HG03378 (cell line): ENCODE measurements around the gene CCDC197.
A peak's percentile ranks its signal among the peaks of the same experiment; 100 is the strongest.

ENCODE experiments used
- ATAC-seq: cut with Tn5 transposase; IDR thresholded peaks from one replicate; pipeline ENCODE4 v1.9.1; 2021; ENCODE audit warnings: mild to moderate bottlenecking, moderate library complexity; ENCODE audit not compliant: unreplicated experiment

CCDC197 gene

DNA sequence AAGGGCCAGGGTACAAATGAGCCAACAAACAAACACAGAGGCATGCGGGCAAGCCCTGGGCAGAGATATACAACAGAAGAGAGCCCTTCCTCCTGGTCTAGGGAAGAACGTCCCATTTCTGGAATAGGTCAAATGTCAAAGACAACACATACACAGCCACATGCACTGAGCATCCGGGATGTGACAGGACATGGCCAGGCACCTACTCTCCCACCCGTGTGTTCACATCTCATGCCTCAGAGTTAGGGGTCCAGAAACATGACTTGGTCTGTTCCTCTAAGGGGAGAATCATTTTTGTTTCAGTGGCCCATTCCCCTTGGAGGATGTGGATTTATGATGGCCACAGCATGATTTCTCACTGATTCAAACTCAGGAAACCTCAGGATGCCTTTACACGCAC is 19.9 kb upstream of the CCDC197 start:
- no peak for ATAC-seq

DNA sequence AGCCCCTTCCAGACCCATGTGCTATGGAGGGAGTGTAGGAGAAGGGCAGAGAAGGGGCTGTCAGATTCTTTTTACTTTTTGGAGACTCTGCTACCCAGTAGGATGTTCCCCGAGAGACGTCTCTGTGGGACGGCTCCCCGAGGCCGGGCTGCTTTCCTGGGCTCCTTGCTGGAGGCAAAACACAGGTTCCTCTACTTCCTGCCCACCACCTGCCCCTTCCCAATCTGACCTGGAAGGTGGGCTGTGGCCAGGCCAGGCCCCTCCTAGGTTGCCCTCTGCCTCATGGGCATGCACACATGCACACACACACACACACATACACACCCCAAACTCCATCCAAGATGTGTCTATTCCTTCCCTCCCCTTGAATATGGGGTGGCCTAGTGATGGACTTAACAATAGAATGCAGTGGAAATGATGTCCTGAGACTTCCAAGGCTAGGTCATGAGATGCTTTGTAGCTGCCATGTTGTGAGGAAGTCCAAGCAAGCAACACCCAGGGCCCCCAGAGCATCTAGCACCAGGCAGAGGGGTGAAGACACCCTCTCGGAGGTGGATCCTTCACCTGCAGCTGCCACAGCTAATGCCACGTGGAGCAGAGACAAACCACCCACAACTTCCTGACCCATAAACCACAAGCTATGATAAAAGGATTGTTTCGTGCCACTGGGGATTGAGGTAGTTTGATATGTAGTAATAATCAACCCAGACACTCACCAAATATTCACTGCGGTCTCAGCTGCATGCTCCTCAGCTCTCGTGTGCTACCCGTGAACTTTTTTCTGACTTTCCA is 19.1 kb upstream of the CCDC197 start:
- ATAC-seq = peak; percentile 61

DNA sequence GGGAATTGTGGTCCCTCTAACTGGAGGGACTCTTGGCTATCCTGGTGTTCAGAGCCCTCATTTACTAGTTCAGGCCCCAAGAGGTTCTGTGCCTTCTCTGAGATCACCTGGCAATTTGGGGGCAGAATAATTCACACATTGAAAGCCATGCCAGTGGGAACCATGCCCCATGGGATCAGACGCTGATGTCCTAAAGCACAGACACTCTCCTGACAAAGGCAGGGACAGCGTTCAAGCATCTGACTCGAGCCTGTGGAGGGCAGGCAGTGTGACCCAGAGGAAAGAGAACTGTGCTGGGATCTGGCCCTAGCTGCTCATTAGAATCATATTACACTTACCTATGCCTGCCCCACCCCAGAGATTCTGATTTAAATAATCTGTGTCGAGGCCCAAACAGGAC is 18.4 kb upstream of the CCDC197 start:
- ATAC-seq = peak; percentile 1

DNA sequence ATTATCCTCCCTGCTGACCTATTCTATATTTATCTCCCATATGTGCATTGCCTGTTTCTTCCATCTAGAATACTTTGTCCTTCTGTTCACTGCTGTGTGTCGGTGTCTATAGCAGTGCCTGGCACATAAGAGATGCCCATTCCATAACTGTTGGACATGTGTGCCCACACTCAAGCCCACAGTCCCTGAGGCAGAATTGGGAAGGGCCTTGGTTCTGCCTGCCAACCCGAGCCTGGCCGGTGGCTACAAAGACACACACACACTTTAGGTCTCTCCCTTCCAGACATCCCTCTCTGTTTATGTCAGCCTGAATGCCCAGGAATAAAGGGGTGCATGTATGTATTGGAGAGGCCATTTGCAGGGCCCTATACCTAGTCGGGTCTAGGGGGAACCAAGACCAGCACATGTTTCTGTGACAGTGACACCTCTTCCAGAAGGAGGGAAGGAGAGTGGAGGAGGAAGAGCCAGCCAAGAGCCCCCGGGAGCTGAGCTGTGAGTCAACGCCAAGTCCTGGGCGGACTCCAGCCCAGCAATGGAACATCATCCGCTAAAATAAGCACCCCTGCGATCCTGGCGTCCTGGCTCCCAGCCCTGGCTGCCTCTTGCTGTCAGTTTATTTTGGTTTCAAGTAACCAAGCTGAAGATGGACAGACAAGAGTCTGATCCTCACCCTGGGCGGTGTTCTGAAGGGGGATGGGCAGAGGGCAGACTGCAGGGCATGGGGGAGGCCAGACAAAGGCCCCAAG is 16.5 kb upstream of the CCDC197 start:
- ATAC-seq = no peak

DNA sequence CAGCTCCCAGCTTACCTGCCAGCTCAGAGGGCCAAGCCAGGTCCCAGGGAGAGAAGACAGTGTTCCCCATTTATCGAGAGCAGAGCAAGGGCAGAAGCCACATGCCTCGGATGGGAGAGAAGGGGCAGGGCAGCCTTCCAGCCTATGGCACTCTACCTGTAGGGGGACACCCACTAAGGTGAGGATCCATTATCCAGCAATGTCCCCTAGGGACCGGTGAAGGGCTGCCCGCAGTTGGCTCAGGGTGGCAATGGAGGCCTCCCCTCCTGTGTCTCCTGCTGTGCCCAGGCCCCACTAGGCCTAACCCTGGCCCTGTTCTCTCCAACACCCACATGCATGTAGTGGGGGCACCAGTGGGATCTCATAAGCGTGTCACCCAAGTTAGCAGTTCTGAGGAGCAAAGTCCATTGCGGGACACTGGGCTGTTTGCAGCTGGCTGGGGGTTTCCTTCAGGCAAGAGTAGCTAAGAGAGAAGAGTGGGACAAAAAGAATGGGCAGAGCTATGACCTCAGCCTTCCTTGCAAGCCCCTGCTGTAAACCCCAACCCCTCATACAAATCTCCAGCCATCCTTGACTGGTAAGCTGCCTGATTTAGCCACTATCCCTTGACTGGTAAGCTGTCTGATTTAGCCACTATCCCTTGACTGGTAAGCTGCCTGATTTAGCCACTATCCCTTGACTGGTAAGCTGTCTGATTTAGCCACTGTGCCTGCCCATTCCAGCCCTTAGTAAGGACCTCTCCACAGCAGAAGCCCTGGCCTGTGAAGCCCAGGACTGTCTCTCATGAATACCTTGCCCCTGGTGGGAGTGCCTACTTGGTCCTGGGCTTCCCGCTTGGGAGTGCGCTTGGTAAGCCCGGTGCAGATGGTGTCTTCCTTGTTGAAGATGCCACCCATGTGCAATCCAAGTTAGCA is 15.5 kb upstream of the CCDC197 start:
- no peak for ATAC-seq

DNA sequence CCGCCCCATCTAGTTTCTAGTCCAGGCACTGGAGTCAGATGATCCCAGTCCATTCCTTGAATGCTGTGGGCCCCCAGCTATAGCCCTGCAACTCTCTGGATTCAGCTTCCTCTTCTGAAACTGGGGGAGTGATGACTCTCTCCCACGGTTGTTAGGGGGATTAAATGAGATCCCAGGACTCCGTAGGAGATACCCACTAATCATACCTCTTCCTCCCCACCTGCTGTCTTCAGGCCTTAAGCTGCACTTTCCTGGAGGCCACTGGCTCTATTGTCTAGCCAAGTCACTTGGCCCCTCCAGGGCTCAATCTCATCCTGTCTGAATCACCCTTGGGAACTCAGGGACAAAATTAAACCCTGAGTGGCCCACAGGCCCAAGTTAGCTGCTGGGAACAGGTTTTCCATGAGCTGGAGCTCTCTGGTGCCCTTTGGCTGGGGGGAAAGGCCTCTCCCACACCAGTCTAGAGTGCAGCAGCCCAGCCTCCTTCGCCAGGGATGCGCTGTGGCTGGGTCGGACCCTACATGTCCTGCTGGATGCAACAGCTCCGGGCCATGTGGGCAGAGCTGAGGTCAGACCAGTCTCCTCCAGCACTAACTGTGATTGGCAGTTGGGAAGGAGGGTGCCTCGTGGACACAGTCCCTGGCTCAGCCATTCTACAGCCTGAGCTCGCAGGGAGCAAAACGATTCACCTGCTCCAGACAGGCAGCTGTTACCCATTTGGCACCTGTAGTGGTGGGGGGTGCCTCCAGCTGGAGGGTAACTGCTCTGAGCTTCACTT is 14.7 kb upstream of the CCDC197 start:
- no peak for ATAC-seq

DNA sequence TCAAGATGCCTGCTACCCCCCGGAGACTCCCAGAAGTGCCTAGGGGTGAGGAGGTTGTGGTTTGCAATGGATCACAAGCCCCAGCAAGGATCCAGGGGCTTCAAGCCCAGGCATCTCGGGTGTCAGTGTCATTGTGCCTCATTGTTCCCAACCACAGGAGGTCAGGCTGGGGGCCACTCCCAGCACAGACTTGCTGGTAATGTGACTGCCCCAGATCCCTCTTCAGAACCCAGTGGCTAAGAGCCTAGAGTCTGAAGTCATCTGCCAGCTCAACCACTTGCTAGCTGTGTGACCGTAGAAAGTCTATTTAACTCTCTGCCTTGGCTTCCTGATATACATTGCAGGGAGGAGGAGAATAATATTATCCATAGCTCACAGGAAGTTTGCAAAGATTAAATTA is 13.0 kb upstream of the CCDC197 start:
- ATAC-seq = no peak

DNA sequence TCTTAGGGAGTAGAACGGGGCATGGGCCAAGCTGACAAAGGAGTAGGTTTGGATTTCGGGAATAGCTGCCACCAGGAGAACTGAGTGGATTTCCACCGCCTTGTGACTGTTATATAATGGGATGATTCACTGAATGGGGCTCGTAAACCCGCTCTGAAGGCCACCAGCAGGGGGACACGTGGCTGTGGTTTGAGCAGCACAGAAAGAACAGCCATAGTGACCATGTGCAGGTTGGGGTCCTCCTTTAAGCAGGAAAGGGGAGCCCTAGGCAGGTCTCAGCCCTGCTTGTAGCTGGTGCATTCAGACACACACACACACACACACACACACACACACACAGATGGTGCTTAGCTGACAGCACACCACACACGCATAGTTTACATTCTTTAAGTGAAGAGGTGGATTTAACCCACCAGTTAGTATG is 12.1 kb upstream of the CCDC197 start:
- no peak for ATAC-seq

DNA sequence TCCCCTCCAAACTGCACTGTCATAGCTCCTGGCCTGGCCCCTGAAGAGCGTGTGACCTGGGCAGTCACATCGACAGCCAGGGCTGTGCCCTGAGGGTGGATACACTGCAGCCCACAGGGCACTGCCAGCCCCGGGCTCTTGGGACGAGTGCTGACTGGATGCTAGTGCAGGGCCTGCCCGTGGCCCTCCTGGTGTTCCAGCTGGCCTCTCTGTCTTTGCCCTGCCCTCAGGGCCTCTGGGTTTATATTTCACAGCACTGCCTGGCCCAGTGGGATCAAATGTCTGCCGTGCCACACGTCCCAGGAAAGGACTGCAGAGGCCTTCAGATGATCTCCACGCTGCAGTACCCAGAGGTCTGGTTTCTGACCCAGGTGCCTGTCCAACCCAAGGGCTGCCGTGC is 10.1 kb upstream of the CCDC197 start:
- ATAC-seq = no peak

DNA sequence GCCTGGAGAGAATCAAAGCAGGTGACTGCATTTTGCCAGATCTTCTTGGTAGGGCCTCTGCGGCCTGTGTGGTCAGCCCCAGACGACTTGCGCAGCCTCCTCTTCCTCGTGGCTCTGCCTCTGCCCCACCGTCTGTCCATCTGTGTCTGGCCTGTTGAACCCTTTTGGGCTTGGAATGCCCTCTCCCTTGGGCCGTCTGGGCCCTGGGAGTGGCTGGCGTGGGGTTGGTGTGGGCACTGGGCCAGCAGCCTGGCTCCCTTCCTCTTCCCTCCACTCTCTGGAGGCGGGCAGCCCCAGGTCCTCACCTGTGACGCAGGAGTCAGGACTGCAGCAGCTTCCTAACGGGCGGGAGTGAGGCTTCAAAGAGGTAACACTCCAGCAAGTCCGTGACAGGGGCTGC is 9.7 kb upstream of the CCDC197 start:
- no peak for ATAC-seq

DNA sequence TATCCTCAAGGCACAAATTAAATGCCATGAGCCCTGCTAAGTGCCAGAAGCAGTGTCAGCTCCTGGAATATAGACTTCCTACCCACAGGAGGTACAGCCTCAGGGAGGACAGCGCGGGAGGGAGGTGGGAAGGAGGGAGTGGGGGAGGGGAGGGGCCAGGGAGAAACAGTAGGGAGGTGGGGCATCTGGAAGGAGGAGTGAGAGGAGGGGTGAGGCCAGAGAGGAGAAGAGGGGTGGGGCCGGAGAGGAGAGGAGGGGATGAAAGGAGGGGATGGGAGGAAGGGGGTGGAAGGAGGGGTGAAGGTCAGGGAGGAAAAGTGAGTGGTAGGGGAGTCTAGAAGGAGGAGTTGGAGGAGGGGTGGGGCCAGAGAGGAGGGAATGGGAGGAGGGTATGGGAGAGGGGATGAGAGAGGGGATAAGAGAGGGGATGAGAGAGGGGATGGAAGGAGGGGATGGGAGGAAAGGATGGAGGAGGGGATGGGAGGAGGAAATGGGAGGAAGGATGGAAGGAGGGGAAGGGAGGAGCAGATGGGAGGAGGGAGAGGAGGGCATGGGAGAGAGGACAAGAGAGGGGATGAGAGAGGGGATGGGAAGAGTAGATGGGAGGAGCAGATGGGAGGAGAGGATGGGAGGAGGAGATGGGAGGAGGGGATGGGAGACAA is 9.2 kb upstream of the CCDC197 start:
- no peak for ATAC-seq

DNA sequence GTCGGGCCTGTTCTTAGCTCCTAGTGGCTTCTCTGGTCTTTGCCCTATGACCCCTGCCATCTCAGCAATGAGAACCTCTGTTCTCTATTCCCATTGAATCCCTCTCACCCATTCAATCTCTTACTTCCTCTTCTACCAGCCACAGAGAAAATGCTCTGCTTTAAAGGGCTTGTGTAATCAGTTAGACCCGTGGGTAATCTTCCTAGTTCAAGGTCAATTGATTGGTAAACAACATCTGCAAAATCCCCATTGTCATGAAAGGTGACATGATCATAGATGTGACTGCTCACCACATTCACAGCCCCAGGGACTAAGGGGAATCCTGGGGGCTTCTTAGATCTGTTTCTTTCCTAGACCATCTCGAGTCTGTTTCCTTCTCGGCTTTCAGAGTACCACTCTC is 7.2 kb upstream of the CCDC197 start:
- peak; percentile 78 for ATAC-seq

DNA sequence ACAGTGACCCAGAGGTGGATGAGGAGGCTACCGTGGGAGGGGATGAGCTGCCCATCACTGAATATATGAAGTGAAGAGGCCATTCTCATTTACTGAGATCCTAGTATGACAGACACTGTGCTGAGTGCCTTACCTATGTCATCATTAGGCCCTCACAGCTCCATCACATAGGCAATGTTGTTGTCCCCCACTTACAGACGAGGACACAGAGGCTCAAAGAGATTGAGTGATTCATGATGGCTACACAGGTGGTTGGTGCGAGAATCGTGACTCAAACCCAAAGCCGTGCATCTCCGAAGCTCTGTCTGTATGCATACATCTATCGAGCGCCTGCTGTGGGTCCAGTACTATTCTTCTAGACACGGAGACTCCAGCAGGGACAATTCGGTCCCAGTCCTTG is 5.9 kb upstream of the CCDC197 start:
- no peak for ATAC-seq

DNA sequence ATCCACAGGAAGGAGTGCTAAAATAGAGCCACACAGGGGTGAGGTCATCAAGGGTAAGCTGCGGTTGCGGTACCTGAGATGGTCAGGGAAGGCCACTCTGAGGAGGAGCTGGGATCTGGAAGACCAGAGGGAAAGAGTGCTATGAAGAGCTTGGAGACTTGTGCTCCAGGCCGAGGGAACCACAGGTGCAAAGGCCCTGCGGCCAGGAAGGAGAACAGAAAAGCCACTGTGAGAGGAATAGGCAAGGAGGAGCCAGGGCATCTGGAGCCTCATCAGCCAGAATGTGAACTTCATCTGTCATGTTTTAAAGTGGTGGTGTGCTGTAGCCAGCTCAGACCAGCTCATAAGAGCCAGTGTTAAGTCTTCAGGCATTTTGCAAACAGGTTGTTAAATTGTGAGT is 5.5 kb upstream of the CCDC197 start:
- ATAC-seq = no peak

DNA sequence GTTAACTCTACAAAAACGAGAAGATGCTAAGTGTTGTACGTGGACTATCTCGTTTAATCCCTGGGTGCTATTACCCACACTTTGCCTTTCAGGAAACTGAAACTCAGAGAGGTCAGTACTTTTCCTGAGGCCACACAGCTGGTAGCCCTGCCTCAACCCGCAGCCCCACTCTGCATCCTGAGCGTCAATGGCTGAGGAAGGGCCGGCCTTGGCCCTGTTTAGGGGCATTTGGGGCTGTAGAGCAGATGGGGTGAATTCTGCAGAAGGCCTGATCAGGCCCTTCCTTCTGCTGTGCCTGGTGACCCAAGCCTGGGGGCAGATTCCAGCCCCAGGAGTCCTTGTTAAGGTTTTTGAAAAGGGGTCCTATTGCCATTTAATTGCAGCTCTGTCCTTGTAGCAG is 3.7 kb upstream of the CCDC197 start:
- no peak for ATAC-seq

DNA sequence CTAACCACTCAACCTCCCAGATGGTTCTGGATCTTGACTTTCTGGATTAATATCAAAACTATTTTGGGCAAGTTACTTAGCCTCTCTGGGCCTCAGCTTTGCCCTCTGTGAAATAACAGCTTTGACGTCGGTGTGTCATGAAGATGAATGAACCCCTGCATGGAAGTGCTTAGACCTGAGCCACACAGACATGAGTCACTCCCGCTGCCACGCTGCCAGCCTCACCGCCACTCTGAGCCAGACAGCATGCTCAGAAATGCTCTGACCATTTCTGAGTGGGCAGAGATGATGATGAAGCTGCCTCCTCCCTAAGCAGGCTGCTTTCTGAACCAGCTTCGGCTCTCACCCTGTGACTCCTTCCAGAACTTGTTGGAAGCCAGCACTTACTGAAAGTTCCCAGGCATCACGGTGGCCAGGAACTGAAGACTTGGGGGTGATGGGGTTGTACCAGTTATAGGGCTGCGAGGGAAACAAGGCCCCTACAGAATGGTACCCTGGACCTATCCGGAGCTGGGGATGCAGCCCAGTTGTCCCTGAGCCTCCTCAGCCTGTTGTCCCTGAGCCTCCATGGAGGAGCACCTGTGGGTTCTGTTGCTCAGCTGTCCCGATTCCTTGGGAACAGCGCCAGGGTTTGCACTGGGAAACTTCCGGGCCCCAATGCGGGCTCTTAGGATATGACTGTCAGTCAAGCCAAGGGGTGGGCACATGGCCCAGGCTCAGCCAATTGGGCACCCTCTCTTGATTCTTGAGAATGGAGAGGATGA is 2.0 kb upstream of the CCDC197 start:
- no peak for ATAC-seq

DNA sequence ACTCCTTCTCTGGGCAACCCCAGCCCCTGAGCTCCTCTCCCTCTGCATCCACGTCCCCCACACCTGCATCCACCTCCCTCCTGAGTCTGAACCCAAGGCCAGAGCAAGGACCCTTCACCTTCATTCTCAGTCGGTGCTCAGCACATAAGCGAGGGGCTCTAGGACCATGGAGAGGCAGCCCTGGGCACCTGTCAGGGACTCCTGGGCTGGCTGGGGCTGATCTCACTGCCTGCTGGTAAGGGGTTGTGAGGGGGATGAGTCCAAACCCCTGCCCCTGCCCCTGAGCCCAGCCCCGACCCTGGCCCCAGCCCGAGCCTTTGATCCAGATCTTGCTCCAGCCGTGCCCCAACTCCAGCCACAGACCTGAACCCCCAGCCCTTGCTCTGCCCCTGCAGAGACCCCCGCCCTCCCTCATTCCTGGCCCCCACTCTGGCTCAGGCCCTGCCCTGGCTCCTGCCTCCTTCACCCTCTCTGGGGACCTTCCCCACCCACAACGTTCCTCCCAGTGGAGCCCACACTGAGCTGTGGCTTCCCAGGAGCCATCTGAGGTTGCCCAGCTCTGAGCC is 888 bp upstream of the CCDC197 start:
- no peak for ATAC-seq

DNA sequence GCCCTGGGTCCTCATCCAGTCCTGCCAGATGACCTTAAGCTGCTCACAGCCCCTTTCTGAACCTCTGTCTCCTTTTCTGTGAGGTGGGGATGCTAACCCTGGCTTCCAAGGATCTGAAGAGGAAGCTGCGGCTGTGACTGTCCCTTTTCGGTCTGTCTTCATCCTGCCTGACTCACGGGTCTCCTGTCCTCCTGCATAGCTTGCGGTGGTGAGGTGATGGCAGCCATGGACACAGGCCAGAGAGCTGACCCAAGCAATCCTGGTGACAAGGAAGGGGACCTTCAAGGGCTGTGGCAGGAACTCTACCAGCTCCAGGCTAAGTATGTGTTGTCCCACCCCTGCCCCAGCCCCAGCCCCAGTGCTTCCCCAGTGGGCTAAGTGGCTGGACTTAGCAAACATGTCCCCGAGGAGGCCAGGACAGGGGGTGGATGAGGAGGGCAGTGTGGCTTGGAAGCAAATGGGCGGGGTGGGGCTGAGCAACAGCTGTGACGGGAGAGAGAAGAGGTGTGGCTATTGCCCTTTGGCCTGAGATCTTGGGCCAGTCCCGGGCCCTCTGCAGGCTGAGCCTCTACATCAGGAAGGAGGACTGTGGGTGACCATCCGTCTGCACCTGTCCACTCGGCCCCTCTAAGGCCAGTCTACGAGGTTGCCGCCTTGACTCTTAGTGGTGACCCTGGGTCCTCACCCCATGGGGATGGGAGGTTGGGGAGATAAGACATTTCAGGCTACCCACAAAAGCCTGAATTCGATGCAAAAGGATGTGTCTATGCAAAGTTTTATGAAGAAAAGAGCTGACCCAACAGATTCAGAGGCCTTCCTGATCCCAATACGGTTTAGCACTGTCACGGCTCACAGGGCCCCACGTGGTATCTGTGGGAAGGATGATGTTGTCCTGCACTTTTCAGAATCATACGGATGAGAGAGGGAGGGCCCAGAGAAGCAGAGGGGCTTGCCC is 1.1 kb downstream of the CCDC197 start:
- no peak for ATAC-seq
